Epithelial cell of esophagus (primary cell): Measurements from ENCODE around the gene ROBO1.
"Not testable (repeated sequence)": the region's sequence is repeated elsewhere in the genome, so short reads cannot be mapped to it uniquely, and the experiment has no call there.

ENCODE experiments used
- DNase-seq: peaks from one replicate; pipeline ENCODE4 v3.0.0; 2010; ENCODE audit warnings: low read depth
- H3K4me3 ChIP-seq: 2 replicates; pipeline ENCODE4 v1.5.1; 2011; ENCODE audit warnings: mild to moderate bottlenecking, low read length, control low read depth
- CTCF ChIP-seq: IDR thresholded peaks from 2 replicates; pipeline ENCODE4 v1.5.1; 2011; ENCODE audit warnings: low read depth, mild to moderate bottlenecking, low read length, control low read depth, inconsistent platforms; ENCODE audit not compliant: insufficient read depth; ENCODE audit errors: missing control alignments

The ROBO1 gene

GRCh38 chr3:79175870-79176269 is 591.9 kb downstream of the ROBO1 start:
- H3K4me3 ChIP-seq: no peak overlapping the region
- DNase-seq: no peak
- no peak for TF ChIP-seq CTCF

- not testable (repeated sequence) for DNase-seq, H3K4me3 ChIP-seq
Observed at GRCh38 chr3:79173259-79173658, 594.5 kb downstream of the ROBO1 start.

- no peak overlapping the region for H3K4me3 ChIP-seq
- TF ChIP-seq CTCF: no peak
- DNase-seq: no peak
Observed at GRCh38 chr3:79172241-79172640, 595.6 kb downstream of the ROBO1 start.

GRCh38 chr3:79170021-79170420 is 597.8 kb downstream of the ROBO1 start:
- DNase-seq: no peak
- TF ChIP-seq CTCF: no peak
- H3K4me3 ChIP-seq: no peak overlapping the region

GRCh38 chr3:79167651-79168416 is 600.0 kb downstream of the ROBO1 start:
- TF ChIP-seq CTCF: no peak
- H3K4me3 ChIP-seq: no peak overlapping the region
- DNase-seq: peak; percentile 80

GRCh38 chr3:79162653-79163052 is 605.1 kb downstream of the ROBO1 start:
- no peak overlapping the region for H3K4me3 ChIP-seq
- DNase-seq: no peak
- no peak for TF ChIP-seq CTCF

GRCh38 chr3:79161941-79162340 is 605.9 kb downstream of the ROBO1 start:
- no peak for TF ChIP-seq CTCF
- no peak overlapping the region for H3K4me3 ChIP-seq
- no peak for DNase-seq
